ENCODE measurements around the gene FBXW12.
"Not testable (repeated sequence)": the region's sequence is repeated elsewhere in the genome, so short reads cannot be mapped to it uniquely, and the experiment has no call there.

The FBXW12 gene

DNA sequence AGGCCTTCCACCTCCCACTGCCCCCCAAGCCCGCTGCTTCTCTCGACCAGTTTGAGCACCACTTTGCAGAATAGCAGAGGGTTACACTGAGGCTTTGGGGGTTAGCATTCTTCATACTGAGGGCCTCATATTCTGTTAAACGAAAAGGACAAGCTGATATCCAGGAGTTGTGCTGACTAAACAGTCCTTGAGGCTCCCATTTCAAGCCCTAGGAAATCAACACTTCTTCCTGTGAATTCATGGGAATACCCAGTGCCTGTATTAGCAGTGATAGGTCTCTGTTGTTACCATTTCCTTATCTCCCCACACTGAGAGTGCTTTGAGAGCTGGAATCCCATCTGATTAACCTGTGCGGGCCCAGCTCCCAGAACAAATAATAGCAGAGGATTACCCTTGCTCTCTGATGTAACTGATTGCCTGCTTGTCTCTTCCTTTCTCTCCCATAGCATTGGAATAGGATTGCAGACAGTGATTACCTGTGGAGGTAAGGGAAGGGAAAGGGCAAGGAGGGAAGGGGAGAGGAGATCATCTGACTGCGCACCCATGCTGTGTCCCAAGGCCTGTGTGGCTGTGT, 930 bp downstream of the FBXW12 start:
- no peak for DNase-seq (ENCODE audit: low spot score)

- no peak for DNase-seq (ENCODE audit: low spot score)
Observed at GRCh38 chr3:48387634-48388033, 15.6 kb downstream of the FBXW12 start.

- no peak for DNase-seq (ENCODE audit: low spot score)
Observed at GRCh38 chr3:48388966-48389365, 16.9 kb downstream of the FBXW12 start.

DNA sequence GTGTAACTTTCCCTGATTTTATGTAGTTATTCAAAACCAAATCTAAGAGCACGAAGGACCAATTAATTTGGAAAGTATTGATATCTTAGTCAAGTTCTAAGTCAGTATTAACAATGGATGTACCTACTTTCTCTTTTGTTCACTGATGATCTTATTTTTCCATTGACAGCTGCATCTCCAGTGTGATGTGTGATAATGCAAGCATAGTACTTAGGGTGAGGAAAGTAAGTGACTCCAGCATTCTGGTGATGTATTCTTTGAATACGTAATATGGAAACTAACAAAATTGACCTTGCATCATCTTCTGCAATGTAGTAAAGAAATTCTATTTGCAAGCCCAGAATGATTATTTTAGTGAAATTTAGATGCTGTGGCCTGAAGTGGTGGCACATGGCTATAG, 22.4 kb downstream of the FBXW12 start:
- no peak for DNase-seq (ENCODE audit: low spot score)

DNA sequence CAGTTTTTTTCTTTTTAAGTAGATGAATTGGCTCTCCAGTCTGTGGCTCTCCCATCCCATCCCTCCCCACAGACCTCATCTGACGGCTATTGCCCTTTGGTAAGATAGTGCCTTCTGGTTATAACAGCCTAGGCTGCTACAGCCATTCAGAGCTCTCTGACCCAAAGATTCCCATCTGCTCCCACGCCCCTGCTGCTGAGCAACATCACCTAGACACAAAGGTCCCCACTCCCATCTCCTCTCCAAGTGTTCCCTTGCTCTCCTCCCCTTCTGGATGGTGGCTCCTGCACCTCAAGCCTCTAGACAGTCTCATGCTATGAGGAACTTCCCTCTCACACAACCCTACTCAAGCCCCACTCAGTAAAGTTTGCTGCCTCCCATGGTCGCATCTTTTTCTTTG, 23.7 kb downstream of the FBXW12 start:
- DNase-seq (ENCODE audit: low spot score), result no peak

GRCh38 chr3:48397767-48398681, 26.0 kb downstream of the FBXW12 start:
- no peak for DNase-seq (ENCODE audit: low spot score)

DNA sequence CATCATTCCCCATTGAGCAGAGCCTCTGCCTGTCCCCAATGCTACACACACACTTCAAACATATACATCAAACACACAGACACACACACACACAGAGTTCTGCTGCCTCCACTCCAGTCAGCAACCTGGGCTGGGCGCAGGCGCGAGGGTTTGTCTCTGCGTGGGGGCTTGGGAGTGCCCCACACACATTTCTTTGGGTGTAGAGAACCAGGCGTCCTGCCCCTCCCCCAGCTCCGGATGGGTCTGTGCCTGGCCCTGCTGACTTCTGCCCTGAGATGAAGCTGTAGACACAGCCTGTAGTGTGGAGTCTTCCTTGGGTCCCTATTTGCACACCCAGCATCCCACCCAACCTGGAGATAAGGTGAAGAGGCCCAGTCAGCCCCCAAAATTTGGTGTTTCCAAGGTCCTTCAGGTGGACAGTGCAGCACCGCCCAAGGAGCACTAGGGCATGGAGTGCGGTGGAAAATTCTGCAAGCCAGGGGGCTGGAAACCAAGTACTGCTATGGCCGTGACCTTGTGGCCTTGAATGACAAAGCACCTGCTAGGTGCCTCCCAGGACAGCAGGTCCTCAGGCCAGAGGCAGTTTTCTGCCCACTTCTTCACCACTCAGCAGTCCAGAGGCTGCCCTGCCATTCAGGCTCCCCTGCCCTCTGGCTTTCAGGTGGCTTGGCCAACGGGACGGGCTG, 26.8 kb downstream of the FBXW12 start:
- DNase-seq (ENCODE audit: low spot score), result no peak

GRCh38 chr3:48399387-48400172, 27.6 kb downstream of the FBXW12 start:
- no peak for DNase-seq (ENCODE audit: low spot score)

DNA sequence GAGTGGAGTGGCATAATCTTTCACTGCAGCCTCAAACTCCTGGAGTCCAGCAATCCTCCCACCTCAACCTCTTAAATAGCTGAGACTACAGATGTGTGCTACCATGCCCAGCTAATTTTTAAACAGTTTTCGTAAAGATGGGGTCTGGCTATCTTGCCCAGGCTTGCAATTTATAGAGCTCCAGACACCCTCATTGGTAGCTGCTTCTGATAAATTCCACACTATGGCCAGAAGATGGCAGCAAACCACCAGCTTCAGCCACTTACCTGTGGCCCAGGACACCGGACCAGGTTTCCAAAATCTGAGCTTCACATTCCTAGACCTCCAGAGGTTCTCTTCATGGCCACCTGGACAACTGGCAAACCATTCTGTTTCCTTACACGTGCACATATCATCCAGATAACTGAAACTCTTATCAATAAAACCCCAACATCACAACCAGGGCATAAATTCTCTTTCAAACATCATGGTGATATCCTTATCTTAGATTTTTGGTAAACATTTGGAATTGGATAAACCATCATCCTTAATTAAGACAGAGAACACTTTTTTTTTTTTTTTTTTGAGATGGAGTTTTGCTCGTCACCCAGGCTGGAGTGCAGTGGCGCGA, 28.9 kb downstream of the FBXW12 start:
- peak; percentile 78 for DNase-seq (ENCODE audit: low spot score)

DNA sequence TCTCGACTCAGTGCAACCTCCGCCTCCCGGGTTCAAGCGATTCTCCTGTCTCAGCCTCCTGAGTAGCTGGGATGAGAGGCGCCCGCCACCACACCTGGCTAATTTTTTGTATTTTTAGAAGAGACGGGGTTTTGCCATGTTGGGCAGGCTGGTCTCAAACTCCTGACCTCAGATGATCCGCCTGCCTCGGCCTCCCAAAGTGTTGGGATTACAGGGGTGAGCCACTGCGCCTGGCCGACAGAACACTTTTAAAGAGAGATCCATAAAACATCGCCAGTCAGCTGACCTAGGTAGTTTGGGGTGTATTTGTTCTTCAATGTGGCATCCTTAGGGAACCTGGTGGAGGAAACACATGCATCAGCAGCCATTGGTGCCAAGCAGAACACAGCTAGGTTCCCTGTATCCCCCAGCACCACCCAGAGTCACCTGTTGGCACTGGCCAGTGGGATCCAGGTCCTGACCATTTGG, 29.4 kb downstream of the FBXW12 start:
- not testable (repeated sequence) for DNase-seq (ENCODE audit: low spot score)

DNA sequence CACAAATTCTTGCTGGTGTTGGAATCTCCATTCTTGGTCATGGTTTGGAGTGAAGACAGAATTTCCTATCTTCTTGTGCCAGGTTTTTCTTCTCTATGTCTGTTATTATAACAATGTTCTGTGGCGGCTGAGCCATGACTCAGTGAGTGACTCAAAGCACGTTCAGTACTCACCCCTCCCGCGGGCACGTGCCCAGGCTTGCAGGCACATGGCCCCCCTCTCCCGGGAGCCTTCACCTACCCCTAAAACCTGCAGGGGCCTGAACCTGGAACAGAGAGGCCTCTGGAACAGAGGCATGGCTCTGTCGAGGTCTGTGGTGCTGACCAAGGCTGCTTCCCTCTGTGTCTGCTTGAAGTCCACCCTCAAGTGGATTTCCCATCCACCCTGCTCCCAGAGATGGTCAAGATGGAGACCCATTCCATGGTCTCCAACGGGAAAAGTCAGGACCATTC, 30.3 kb downstream of the FBXW12 start:
- DNase-seq (ENCODE audit: low spot score), result no peak

- DNase-seq (ENCODE audit: low spot score), result no peak
Observed at GRCh38 chr3:48402907-48403306, 30.9 kb downstream of the FBXW12 start.

GRCh38 chr3:48403533-48404439, 31.8 kb downstream of the FBXW12 start:
- DNase-seq (ENCODE audit: low spot score), result no peak

- DNase-seq (ENCODE audit: low spot score), result no peak
Observed at GRCh38 chr3:48404440-48405342, 32.7 kb downstream of the FBXW12 start.

DNA sequence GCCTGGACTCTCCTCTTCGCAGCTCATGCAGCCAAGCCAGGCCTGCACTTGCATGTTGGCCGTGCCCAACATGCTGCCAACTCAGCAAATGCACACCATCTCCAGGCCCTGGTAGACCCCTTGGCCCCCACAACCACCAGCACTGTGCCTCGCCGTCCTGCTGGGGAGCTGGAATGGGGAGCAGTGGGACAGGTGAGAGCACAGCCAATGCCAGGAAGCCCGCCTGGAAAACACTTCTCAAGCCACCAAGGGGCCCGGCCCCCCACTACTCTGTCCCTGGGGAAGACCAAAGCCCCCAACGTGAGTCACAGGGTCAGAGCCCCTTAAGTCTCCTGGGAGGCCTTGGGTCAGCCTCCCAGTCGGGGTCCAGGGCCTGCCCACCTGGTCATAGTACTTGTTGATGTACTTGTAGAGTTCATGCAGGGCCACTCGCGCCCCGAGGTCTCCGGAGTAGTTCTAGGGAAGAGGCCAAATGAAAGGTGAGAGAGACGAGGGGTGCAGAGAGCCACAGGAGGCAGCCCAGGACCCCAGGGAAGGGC, 33.4 kb downstream of the FBXW12 start:
- DNase-seq (ENCODE audit: low spot score), result no peak

DNA sequence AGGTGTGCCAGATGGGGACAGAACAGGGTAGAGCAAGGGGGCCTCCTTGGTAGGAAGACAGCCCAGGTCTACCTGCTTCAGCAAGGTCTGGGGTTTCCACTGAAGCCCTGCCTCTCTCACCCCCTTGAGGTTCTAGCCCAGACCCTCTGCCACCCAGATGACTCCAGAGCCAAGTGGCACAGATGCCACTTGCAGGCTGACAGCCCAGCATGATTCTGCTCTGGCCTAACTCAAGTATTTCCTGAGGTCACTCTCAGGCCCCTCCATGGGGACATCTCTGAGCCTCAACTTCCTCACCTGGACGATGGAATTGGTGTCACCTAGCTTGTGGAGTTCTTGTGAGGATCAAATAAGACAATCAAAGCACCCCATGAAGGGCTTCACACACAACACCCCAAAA, 34.0 kb downstream of the FBXW12 start:
- DNase-seq (ENCODE audit: low spot score), result no peak

- DNase-seq (ENCODE audit: low spot score), result no peak
Observed at GRCh38 chr3:48406443-48407431, 34.7 kb downstream of the FBXW12 start.

GRCh38 chr3:48407542-48408099, 35.6 kb downstream of the FBXW12 start:
- no peak for DNase-seq (ENCODE audit: low spot score)
